SIG-M5 treated with dmso at 0.1 percent for 504 hours (cell line): ENCODE data around the gene PODN.

Source experiments
- DNase-seq: peaks from one replicate; lab custom pipeline; 2025; ENCODE audit not compliant: unreplicated experiment; lab: John Stamatoyannopoulos, UW

PODN gene, protein sequence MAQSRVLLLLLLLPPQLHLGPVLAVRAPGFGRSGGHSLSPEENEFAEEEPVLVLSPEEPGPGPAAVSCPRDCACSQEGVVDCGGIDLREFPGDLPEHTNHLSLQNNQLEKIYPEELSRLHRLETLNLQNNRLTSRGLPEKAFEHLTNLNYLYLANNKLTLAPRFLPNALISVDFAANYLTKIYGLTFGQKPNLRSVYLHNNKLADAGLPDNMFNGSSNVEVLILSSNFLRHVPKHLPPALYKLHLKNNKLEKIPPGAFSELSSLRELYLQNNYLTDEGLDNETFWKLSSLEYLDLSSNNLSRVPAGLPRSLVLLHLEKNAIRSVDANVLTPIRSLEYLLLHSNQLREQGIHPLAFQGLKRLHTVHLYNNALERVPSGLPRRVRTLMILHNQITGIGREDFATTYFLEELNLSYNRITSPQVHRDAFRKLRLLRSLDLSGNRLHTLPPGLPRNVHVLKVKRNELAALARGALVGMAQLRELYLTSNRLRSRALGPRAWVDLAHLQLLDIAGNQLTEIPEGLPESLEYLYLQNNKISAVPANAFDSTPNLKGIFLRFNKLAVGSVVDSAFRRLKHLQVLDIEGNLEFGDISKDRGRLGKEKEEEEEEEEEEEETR

DNA sequence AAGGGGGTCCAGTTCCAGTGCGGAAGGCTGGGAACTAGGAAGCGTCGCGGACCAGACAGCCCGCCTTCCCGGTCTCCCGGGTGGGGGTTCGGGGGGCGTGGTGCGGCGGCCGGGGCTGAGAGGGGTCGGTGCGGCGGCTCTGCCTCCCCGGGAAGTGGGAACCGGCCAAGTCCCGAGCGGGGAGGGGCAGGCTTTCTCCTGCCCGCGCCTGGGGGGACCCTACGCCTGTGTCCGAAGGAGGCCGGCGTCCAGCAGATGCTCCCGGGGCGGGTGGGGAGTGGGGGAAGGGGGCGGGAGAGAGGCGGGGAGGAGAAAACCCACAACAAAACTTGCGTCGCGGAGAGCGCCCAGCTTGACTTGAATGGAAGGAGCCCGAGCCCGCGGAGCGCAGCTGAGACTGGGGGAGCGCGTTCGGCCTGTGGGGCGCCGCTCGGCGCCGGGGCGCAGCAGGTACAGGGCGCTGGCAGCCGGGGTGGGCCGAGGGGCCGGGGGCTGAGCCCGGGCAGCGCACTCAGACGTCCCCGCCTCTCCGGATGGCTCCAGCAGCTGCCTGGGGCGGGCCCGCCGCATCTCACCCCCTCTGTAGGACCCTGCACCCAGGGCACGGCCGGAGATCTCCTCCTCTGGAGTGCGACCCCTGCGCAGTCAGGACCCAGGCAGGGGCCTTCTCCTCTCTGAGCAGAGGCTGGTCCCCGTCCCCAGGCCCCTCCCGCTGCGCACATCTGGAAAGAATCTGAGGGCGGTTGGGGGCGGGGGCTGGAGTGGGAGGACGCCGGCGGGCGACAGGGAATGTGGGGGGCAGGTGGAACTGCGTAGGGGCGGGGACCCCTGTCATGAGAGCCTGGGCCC lies at the start of gene PODN:
Gene PODN, plus strand, starts transcription at position 355 of the 849 bp plus-strand sequence. CDS start 7,643 bp downstream, outside the sequence.
- no peak for DNase-seq

DNA sequence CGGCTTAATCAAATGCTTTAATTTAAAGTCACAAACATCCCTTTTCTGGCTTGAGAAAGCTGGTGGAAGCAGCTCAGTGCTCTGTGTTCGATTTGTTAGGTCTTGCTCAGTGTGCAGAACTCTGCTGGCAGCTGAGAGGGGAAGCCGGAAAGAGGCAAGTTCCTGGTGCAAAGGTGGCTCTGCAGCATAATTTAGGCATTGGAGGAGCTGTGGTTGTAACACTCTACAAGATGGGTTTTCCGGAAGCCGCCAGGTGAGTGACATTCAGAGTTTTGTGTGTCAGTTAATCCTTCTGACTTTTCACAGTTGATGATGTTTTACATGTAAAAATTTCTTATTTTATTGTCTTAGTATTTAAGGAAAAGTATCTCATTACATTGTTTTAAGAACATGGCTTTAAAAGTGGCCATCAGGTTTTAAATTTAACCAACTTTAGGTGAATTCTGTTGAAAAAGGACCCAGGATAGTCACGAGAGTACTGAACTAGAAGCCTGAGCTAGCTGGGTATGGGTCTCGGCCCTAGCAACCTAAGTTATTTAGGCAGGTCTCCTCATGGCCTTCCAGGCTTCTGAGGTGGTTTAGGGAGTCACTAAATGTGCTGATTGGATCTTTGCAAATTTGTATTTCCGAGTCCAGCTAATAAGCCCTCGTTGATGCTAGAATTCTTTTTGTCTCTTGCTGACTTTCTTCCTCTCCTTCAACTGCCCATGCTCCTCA lies 47.1 kb upstream of the PODN start:
- peak; percentile 90 for DNase-seq

DNA sequence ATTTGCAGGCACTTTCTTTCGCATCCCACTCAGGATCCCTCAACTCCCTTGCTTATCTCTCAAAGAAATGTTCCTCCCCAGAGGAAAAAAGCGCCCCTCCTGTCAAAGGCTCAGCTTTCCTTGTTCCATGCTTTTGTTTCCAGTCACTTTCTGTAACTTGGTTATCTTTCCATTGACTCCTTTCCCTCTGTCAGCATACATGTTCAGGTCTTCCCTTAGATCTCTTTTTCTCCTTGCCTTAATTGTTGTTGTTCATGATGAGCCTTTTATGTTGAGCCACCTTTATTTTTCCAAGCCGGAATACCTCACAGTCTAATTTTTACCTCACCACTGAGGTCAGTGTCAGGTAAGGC lies 46.5 kb upstream of the PODN start:
- DNase-seq = no peak

DNA sequence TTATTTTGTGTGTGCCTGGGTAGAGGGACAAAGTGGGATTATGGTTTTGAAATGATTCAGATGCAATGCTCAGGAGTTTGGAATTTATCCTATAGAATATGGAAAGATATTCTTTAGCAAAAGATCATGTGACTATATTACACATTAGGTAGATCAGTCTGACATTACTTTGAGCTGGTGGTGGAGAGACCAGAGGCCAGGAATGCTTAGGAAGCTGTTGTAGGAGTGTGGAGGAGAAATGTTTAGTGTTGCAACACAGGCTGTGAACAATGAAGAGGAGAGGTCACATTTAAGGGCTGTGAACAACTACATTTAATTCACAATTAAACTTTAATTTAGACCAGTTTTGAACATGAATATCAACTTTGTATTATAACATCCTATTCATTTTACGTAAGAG lies 45.3 kb upstream of the PODN start:
- no peak for DNase-seq

DNA sequence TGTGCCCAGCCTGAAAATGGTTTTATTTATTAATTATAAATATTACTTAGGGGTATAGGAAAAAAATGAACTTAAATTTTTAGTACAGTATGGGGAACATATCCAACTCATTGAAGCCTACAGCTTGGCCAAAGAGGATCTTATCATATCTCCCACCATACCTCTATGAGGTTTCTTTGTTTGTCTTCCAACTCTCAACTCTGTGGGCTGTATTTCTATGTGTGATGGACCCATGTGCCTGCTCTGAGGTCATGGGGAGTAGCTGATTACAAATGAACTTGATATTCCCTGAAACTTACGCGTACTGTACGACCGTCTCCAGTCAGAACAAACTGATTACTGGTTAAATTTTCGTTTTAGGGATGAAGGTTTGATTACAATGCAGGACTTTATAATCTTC lies 41.4 kb upstream of the PODN start:
- no peak for DNase-seq

DNA sequence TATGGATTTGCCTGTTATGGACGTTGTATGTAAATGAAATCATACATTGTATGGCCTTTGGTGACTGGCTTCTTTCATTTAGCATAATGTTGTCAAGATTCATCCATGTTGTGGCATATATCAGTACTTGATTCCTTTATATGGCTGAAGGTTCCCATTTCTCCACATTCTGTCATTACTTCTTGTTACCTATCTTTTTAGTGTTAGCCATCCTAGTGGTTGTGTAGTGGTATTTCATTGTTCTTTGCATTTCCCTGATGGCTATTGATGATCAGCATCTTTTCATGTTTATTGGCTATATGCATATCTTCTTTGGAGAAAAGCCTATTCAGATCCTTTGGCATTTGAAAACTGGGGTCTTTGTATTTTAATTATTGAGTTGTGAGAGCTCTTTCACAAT lies 39.8 kb upstream of the PODN start:
- no peak for DNase-seq

DNA sequence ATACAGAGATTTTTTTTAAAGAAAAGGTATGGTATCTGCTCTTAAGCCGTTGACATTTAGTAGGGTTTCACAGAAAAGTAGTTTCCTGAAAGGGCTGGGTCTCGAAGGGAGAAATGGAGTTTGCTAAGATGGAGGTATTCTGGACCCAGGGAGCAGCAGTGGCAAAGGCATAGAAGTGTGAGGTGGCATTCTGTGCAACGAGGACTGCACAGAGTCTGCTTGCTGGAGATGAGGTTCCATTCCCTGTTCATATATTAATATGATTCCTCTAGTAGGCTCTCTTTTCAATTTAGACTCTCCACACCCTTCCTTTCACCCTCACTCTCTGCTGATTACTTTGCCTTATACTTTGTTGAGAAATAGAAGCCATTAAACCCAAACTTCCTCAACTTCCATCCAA lies 38.5 kb upstream of the PODN start:
- DNase-seq = no peak

DNA sequence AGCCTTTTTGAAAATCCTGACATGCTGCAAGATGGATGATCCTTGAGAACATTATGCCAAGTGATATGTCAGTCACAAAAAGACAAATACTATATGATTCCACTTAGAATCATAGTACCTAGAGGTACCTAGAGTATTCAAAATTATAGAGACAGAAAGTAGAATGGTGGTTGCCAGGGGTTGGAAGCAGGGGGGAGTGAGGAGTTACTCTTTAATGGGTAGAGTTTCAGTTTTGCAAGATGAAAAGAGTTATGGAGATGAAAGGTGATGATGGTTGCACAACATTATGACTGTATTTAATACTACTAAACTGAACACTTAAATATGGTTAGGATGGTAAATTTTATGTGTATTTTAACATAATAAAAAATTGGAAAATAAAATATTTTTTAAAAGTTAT lies 37.9 kb upstream of the PODN start:
- DNase-seq = no peak

DNA sequence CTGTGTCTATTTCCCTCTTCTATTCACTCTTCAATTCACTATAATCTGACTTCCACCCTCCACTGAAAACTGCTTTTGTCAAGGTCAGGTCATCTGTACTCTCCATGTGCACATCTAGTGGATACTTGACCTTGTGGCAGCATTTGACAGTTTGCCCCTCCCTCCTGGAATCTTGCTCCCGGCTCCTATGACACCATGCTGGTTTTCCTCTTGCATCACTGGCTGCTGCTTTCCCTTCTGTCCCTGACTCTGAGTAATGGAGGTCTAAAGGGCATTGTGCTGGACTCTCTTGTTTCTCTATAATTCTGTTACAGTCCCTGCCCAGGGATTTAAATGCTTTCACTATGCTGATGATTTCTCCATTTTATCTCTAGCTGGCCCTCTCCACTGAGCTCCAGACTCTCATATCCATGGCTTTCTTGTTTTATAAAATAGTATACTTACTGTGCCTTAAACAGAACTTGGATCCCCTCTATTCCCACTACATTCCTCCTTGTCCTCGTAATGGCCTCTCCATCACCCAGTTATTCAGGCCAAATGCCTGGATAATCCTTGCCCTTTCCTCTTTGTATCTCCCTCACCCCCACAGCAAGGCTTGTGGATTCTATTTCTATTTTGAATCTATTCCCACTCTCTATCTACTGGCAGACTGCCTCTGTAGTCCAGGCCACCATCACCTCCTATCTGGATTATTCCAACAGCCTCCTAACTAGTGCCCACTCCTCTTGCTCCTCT lies 36.8 kb upstream of the PODN start:
- DNase-seq = no peak

DNA sequence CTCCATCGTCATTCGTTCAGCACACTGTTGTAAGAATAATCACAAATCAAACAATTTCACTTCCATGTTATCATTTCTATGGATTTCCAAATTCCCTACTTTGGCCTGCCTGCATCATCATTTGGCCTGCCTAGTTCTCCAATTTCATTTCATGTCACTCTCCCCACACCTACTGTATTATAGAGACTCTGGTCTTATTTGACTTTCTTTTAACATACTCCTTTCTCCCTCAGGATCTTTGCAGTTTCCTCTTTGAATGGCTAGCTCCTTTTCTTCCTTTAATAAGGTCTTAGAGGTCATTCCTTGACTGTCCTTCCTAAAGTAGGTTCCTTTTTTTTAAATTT lies 36.3 kb upstream of the PODN start:
- no peak for DNase-seq

DNA sequence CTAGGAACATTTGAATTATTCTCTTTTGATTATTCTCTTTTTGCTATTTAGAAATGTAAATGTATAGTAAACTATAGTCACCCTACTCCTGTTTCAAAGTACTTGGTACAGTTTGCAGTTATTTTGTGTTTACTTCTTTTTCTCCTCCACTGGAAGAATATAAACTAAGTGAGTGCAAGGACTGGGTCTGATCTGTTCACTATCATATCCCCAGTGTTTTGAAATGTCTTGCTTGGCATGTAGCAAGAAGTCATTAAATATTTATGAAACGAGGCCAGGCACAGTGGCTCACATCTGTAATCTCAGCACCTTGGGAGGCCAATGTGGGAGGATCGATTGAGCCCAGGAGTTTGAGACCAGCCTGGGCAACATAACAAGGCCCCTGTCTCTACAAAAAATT lies 35.8 kb upstream of the PODN start:
- no peak for DNase-seq

DNA sequence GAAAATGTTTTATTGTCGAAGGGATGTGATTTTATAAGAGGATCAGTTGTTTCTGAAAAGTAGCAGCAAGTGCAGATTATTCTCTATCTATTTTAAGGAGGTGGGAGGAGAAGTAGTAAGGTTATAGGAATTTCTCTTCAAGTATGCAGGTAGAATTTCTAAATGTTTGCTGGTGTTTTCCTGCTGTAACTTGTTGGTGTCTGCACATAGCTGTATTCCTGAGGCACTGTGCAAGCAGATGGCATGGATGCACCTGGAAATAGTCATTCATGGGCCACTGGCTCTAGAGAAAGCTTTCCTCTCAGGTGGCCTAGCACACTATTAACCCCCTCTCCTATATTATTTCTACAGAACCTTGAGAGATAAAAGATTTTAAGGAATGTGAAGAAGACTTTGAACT lies 30.3 kb upstream of the PODN start:
- no peak for DNase-seq

DNA sequence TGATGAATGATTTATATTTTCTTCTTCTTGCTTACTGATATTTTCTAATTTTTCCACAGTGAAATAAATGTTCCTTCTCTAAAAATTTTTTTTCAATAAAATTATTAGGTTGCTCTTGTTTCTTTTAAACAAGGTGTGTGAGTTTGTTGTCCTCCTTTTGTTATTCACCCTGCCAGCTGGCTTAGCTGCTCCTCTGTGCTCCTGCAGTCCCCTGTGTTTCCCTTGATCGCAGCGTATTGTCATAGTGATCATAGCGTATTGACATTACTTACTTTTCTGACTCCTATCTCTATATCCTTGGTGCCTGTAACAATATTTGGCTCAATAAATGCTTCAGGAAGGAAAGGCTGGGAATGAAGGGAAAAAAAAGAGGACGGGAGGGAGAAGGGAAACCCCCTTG lies 24.9 kb upstream of the PODN start:
- no peak for DNase-seq

DNA sequence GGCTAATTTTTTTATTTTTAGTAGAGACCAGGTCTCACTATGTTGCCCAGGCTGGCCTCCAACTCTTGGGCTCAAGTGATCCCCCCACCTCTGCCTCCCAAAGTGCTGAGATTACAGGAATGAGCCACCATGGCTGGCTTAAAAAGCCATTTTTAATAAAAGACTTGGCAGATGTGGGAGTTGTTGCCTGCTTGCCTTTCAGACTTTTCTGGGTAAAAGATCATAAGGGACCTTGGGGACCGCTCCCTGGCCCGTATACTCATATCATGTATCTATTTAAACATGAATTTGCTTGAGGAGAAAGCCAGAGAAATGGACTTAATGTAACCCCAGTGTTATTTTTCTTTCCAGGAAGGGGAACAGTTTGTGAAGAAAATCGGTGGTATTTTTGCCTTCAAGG lies 23.4 kb upstream of the PODN start:
- no peak for DNase-seq

DNA sequence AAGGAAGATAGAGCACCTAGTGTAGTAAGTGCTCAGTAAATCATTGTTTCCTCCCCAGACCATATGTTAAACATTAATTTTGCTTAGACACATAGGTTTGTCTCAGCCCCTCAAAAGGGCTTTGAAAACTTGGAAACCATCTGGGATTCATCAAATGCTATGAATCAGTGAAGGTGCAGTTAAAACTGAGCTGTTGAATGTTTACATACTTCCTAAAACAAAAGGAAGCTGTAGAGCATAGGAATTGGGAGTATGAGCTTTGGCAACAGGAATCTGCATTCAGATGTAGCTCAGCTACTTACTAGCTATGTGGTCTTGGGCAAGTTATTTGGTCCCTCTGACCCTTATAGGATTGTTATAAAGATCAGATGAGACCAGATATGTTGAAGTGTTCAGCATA lies 18.7 kb upstream of the PODN start:
- no peak for DNase-seq

DNA sequence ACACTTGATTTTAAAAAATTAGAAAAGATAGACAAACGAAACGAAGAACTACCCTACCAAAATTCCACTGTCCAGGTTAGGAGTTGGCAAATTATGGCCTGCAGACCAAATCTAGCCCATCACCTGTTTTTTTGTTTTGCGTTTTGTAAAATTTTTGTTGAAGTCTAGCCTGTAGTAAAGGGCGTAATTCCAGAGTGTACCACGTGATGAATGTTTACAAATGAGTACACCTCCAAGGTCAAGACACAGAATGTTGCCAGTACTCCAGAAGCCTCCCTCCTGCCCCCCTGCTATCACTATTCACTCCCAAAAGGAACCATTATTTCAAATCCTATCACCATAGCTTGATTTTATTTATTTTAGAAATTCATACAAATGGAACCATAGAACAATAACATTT lies 17.1 kb upstream of the PODN start:
- DNase-seq = no peak

DNA sequence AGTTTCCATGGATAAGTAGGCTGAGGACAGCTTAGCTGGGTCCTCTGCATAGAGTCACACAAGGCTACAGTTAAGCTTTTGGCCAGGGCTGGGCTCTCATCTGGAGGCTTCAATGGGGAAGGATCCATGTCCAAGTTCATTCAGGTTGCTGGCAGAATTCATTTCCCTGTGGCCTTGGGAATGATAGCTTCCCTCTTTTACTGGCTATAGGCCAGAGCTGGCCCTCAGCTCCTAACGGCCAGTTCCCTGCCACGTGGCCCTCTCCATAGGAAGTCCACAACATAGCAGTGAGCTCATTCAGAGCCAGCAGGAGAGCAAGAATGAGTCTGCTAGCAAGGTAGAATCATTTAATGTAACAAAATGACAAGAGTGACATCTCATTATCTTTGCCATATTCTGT lies 15.1 kb upstream of the PODN start:
- no peak for DNase-seq

DNA sequence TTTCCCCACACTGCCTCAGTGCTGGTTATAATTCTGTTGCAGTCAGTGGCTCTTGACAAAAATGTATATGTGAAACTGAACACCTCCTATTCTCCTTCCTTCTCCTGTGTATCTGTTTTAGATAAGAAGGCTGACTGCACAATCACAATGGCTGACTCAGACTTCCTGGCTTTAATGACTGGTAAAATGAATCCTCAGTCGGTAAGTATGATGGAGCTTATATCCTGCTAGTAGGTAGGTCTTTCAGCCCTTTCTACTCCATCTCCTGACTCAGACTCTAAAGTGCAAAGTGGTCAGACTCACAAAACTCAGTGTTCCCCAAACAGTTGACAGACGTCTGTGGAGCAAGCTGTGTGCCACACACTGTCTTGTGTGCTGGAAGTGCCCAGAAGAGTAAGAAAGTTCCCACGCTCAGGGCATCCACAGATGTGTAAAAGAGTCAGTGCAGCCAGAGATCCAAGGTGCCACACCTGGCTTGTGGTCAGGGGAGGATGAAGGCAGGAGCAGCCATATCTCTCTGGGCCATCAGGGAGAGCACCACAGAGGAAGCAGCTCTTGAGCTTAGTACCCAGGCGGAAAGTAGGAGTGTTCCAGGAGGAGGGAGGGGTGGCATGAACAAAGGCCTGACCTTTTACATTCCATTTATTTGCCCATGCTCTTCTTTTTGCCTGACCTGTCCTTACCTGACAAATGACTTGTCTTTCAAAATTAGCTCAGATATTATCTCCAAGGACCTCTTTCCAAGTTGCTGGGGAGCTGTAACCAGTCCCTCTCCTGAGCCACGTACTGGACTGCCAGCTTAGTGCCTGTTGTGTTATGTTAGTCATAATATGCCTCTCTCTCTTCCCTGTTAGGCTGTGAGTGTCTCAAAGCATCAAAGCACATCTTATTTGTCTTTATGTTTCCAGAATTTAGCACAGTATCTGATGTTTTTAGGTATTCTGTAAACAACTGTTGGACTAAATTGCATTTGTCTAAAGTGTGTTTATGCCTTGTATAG lies 14.0 kb upstream of the PODN start:
- no peak for DNase-seq

DNA sequence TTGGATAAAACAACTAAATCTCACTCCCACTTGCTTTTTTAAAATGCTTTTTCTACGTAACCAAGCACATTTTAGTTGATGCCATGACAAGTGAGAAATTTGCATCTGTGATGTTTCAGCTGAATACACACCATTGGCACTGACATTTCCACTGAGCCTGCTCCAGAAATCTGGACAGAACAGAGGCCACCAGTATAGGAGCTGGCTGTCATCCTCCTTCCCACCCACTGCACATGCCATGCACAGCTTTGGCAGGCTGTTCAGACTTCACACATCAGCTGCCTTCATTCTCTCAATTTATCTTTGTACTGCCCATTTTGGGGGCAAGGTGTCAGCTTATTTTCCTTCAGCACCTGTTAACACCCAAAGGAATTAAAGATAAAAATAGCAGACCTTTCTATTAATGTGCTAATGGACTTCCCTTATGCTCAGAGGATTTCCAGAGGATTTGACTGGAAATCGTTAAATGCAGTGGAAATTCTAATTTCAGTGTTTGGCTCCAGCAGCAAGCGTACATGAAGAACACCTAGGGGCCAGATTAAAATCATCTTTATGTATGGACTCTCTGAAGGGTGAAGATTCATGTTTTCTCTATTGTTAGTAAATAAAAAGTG lies 12.9 kb upstream of the PODN start:
- DNase-seq = no peak
